Measurements from ENCODE around the gene SNX33.

Gene SNX33

GRCh38 chr15:75656813-75657212, 9.1 kb downstream of the SNX33 start:
- no peak for DNase-seq
- intact Hi-C loops (cut with DNase I), result no loop called here

GRCh38 chr15:75659141-75659771, 11.5 kb downstream of the SNX33 start:
- intact Hi-C loops (cut with DNase I), result no loop called here
- DNase-seq, result no peak

DNA sequence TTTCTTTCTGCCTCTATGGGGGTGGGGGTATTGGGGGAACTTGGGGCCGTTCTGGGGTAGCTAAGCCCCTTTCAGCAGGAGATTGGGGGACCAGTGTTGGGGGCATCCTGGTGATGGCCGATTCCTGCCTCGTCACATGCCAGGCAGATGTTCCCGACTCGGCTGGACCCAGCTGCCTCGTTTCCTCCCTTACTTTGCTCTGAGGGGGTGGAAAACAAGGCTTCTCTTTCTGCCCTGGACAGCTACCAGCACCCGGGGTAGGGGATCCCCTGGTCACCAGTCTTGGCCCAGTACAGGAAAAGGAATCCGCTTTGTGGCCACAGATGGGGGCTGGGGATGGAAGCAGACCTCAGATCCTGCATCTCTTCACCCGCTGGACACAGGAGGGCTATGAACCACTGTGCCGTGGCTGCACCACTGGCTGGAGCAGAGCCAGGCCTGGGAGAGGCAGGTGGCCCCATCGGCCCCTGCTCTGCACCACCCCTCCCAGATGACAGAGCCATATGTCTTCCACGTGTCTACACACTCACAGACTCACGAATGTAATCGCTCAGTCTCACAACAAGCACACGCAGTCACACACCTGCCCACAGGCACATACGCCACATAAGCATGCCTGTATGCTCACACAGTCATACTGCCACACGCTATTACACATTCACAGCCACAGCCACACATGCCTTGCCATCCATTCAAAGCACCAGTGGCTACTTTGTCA, 12.4 kb downstream of the SNX33 start:
- DNase-seq, result no peak
- intact Hi-C loops (cut with DNase I), result no loop called here

DNA sequence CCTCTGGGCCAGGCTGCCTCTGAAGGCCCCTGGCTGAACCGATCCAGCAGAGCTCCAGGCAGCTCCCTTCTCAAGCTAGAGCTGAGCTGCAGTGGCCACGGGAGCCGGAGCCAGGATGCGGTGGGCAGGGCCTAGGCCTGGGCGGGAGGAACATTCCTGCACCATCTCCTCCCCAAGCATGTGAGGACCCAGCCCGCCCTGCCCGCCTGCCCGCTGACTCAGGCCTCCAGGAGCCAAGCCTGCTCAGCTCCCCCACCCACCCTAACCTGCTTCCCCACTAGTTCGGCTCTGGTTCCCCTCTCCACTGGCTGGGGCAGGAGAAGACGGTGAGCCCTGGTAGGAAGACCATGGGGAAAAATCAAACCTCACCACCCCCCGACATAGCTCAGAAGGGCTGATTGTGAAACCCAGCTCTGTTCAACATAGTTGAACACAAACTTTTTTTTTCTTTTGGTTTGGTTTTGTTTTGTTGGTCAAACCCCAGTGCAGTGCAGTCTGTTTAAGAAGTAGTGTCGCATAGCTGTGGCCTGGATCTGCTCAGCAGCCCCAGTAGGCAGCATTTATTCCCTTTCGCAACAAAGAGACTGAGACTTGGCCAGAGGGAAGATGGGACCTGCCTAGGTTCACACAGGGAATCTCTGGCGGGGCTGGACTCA, 13.5 kb downstream of the SNX33 start:
- intact Hi-C loops (cut with DNase I), result no loop called here
- peak in 4 of 10 donors; percentile 32 to 85 (median 45) for DNase-seq

GRCh38 chr15:75661756-75662140, 14.0 kb downstream of the SNX33 start:
- DNase-seq, result no peak
- intact Hi-C loops (cut with DNase I), result no loop called here

- intact Hi-C loops (cut with DNase I), result no loop called here
Measured at GRCh38 chr15:75662823-75663519, 15.3 kb downstream of the SNX33 start.

GRCh38 chr15:75663931-75664421, 16.3 kb downstream of the SNX33 start:
- intact Hi-C loops (cut with DNase I), result no loop called here
- no peak for DNase-seq

More at GRCh38 chr15:75662823-75663519, 15.3 kb downstream of the SNX33 start:
- DNase-seq, result no peak

DNA sequence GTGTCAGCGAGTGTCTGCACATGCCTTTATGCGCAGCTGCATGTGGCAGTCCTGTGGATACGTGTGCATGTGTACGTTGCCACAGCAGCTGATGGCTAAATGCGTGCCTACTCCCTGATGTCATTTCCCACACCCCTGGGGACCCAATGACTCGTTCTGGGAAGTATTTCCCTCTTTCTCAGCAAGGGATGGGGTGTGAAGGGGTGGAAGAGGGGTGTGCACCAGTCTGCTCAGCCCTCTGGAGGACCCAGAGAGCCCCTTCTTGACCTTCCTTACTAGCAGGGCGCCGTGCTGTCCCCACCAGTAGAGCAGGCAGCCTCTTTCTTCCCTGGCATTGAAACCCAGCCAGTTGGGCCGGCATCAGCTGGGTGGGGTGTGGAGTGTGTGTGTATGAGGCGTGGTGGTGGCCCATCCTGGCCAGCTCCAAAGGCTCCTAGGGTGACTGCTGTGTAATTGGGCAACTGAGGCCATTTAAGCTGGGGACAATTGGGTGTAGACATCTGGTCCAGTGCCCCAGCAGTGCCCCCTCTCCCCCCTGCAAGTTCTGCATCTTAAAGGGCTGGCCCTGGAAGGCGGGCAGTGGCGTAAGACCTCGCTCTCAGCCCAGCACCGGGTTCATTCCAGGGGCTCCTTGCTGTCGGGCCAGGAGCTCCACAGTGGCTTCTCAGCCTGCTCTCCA, 19.2 kb downstream of the SNX33 start:
- no peak for DNase-seq
- intact Hi-C loops (cut with DNase I), result no loop called here

DNA sequence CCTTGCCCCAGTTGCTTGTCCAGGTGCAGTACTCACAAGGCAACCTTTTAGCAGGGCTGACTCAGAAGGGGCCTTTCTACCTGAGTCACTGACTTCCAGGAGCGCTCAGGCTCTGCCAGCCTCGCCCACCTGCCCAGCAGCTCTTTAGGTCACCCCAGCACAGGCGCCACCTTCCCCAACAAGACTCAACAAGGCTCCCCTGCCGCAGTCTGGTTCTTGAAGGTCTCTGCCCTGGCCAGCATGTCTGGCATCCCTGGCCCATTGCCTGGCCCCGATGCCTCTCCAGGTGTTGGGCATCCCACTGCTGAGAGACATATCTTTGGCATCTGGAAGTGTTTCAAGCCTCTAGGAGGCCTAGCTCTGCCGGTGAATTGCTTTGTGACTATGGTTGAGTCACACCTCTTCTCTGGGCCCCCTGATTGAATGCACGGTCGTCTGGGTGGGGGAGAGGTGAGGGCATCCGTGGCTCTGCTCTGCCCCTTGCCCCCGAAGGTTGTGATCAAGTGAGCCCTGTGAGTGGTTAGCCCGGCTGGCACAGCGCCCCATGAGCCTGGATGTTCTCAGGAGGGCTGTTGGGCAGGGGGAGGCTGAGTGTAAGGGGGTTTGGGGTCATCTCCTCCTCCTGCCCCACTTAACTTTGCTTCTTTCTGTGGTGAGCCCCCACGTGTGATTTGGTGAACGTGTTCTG, 21.6 kb downstream of the SNX33 start:
- DNase-seq, result no peak
- intact Hi-C loops (cut with DNase I), result no loop called here

GRCh38 chr15:75669879-75670212, 22.1 kb downstream of the SNX33 start:
- intact Hi-C loops (cut with DNase I), result no loop called here
- no peak for DNase-seq

GRCh38 chr15:75671730-75672602, 24.3 kb downstream of the SNX33 start:
- intact Hi-C loops (cut with DNase I), result no loop called here
- DNase-seq, result no peak

DNA sequence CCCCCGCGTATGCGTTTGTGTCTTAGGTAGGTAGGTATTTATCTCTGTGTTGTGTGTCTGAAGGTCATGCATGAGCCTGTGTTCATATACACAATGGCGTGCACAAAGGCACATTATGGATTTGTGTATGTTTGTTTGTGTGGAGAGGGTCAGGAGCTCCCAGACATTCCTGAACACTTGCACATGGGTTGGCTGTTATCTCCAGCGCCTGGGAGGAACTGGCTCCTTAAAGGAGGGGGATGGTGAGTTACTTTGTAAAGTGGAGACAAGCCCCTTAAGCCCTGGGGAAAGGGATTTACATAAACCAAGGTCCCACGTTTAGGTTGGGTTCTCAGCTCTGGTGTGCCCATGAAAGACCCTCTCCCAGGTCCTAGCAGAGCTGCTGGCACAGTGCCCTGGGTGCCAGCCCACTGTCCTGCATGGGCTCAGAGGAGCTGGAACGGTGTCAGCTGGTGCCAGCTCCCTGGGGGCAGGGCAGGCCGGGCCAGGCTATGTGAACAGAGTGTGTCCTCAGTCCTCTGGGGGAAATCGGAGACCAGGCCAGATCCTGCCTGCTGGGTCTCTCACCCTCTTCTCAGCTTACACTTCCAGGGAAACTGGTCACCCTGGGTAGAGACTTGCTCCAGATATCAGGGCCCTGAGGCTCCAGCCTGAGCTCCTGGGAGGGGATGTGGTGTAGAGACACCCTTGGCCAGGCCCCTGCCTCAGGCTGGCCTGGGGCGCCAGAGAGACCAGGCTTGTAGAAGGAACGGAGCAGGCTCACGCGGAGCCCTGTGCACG, 25.1 kb downstream of the SNX33 start:
- intact Hi-C loops (cut with DNase I), result no loop called here
- no peak for DNase-seq

DNA sequence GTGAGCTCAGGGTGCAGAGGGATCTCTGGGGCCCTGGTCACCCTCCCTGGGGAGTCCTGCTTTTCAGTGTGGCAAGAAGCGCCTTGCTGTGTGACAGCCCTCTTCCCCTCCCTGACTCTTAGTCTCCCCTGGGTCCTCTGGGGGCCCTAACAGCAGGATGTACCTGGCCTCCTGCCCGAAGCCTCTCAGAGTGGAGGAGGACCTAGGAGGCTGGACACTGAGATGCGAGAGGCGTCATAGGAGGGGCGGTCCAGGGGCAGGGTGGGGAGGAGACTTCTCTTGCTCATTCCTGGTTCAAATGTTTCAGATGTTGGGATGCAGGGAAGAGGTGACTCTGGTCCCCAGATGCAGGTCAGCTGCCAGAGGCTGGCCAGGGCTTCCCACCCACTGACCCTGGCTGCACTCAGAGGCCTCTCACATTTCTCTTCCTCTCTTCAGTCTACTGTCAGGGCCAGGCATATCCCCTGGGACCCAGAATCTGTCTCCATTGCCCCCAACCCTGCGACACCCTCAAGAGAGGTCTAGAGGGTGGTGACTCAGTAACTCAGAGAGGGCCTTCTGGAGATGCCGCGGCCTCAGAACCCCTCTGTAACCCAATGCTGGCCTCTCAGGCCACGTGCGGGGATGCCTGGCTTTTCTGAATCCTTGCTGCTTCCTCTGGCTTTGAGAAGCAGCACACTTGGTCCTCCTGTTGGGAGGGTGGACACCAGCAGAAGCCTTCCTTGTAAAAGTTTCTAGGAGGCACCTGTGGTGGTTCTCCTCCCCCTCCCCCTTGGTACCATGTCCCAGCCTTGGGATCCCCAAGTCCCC, 25.9 kb downstream of the SNX33 start:
- intact Hi-C loops (cut with DNase I), result no loop called here
- DNase-seq, result no peak

DNA sequence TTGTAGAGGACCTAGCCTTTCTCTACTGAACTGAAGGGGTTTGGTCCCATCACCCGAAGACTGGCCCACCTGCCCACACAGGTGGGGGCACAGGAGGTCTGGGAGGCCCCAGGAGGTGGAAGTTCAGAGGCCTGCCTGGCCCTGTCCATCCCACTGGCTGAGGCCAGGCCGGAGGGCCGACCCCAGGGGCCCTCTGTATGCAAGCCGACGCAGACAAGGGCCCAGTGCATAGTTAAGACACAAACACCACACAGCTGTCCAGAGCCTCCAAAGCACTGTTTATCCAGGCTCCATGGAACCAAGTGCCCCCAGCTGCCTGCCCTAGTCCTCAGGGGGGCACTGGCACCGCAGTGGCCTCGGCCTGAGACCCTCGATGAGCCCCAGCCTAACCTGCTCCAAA, 26.7 kb downstream of the SNX33 start:
- DNase-seq, result no peak
- intact Hi-C loops (cut with DNase I), result no loop called here

DNA sequence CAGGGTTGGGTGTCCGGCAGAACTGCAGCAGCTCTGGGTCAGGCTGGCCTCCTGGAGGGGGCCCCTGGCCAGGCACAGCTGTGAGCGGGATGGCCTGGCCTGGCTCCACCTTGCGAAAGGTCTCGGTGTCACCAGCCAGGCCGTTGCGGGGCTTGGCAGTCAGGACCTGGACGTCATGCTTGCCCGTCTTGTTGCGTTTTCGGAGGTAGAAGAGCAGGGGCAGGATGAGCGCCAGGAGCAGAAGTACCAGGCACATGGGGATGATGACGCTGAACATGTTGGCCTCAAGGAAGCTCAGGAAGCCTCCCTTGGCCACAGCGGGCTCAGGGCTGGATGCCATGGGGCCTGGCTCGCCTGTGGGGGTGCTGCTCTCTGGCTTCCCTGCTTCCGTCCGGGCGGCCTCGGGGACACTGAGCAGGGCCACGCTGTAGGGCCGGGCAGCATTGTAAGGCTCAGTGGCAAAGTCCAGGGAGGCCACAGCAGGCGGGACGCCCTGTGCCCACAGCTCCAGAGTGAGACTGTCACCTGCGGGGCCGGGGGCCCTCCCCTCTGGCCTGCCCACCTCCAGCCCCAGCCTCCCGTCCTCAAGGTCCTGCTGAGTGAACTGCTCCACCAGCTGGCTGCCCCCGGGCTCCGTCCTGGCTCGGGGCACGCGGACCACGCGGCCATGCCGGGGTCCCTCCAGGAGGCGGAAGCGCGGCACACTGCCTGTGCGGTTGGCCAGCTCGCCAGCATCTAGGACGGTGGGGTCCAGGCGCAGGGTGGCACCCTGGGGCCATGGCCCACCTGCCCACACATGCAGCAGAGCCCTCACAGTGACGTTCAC, 28.1 kb downstream of the SNX33 start:
- intact Hi-C loops (cut with DNase I), result no loop called here
- no peak for DNase-seq

GRCh38 chr15:75676688-75677464, 29.2 kb downstream of the SNX33 start:
- intact Hi-C loops (cut with DNase I), result no loop called here
- DNase-seq, result no peak
